GM19351 (cell line): Measurements from ENCODE around the gene CA9.

ENCODE experiments used
- ATAC-seq: cut with Tn5 transposase; IDR thresholded peaks from one replicate; pipeline ENCODE4 v1.9.1; 2021; ENCODE audit warnings: mild to moderate bottlenecking, moderate library complexity; ENCODE audit not compliant: unreplicated experiment

CA9 gene

DNA sequence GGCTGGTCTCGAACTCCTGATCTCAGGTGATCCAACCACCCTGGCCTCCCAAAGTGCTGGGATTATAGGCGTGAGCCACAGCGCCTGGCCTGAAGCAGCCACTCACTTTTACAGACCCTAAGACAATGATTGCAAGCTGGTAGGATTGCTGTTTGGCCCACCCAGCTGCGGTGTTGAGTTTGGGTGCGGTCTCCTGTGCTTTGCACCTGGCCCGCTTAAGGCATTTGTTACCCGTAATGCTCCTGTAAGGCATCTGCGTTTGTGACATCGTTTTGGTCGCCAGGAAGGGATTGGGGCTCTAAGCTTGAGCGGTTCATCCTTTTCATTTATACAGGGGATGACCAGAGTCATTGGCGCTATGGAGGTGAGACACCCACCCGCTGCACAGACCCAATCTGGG, 1.5 kb downstream of the CA9 start:
- ATAC-seq: no peak

DNA sequence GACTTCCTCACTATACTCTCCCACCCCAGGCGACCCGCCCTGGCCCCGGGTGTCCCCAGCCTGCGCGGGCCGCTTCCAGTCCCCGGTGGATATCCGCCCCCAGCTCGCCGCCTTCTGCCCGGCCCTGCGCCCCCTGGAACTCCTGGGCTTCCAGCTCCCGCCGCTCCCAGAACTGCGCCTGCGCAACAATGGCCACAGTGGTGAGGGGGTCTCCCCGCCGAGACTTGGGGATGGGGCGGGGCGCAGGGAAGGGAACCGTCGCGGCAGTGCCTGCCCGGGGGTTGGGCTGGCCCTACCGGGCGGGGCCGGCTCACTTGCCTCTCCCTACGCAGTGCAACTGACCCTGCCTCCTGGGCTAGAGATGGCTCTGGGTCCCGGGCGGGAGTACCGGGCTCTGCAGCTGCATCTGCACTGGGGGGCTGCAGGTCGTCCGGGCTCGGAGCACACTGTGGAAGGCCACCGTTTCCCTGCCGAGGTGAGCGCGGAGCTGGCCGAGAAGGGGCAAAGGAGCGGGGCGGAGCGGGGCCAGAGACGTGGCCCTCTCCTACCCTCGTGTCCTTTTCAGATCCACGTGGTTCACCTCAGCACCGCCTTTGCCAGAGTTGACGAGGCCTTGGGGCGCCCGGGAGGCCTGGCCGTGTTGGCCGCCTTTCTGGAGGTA, 2.1 kb downstream of the CA9 start:
- no peak for ATAC-seq

DNA sequence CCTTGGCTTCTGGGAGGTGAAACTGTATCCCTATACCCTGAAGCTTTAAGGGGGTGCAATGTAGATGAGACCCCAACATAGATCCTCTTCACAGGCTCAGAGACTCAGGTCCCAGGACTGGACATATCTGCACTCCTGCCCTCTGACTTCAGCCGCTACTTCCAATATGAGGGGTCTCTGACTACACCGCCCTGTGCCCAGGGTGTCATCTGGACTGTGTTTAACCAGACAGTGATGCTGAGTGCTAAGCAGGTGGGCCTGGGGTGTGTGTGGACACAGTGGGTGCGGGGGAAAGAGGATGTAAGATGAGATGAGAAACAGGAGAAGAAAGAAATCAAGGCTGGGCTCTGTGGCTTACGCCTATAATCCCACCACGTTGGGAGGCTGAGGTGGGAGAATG, 5.4 kb downstream of the CA9 start:
- no peak for ATAC-seq

DNA sequence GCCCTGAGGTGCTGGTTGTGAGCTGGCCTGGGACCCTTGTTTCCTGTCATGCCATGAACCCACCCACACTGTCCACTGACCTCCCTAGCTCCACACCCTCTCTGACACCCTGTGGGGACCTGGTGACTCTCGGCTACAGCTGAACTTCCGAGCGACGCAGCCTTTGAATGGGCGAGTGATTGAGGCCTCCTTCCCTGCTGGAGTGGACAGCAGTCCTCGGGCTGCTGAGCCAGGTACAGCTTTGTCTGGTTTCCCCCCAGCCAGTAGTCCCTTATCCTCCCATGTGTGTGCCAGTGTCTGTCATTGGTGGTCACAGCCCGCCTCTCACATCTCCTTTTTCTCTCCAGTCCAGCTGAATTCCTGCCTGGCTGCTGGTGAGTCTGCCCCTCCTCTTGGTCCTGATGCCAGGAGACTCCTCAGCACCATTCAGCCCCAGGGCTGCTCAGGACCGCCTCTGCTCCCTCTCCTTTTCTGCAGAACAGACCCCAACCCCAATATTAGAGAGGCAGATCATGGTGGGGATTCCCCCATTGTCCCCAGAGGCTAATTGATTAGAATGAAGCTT, 6.1 kb downstream of the CA9 start:
- no peak for ATAC-seq

DNA sequence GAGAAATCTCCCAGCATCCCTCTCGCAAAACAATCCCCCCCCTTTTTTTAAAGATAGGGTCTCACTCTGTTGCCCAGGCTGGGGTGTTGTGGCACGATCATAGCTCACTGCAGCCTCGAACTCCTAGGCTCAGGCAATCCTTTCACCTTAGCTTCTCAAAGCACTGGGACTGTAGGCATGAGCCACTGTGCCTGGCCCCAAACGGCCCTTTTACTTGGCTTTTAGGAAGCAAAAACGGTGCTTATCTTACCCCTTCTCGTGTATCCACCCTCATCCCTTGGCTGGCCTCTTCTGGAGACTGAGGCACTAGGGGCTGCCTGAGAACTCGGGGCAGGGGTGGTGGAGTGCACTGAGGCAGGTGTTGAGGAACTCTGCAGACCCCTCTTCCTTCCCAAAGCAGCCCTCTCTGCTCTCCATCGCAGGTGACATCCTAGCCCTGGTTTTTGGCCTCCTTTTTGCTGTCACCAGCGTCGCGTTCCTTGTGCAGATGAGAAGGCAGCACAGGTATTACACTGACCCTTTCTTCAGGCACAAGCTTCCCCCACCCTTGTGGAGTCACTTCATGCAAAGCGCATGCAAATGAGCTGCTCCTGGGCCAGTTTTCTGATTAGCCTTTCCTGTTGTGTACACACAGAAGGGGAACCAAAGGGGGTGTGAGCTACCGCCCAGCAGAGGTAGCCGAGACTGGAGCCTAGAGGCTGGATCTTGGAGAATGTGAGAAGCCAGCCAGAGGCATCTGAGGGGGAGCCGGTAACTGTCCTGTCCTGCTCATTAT, 6.8 kb downstream of the CA9 start:
- ATAC-seq: peak; percentile 83

DNA sequence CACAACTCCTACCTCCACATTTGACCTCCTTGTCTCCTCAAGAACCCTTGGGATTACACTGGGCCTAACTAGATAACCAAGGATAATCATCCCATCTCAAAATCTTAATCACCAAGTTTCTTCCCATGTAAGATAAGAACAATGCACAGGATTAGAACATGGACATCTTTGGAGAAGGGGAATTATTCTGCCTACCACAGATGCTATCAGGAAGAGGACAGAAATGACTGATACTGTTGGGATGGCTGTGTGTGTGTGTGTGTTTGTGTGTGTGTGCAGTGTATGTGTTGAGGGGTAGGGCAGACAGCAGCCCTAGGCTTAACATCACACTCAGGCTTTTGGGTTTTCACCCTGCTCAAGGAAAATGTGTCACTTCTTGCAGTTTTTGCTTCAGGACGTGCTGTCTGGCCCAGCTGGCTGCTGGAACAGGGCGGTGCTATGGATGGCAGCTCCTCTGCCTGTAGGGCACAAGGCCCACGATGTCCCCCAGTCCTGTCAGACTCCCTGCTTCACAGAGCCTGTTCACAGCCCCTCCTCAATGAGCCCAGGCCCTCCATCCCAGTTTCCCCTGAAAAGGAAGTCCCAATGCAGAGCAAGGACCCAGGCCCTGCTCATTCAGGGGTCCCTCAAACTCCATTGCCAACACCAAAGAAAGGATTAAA, 7.7 kb downstream of the CA9 start:
- ATAC-seq: no peak

DNA sequence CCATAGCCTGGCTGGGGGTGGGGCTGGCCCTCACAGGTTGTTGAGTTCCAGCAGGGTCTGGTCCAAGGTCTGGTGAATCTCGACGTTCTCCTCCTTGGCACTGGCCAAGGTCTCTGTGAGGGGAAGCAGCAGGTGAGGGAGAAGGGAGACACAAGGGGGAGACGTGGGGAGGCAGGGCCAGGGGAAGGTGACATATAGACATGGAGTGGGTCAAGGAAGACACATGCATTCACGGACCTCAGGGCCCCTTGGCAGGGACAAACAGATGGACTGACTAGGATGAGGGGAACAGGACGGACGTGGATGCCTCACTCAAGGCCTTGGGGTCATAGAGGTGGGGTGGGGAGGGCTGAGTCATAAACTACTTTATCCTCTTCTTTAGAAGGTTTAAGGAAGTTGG, 8.3 kb downstream of the CA9 start:
- no peak for ATAC-seq

DNA sequence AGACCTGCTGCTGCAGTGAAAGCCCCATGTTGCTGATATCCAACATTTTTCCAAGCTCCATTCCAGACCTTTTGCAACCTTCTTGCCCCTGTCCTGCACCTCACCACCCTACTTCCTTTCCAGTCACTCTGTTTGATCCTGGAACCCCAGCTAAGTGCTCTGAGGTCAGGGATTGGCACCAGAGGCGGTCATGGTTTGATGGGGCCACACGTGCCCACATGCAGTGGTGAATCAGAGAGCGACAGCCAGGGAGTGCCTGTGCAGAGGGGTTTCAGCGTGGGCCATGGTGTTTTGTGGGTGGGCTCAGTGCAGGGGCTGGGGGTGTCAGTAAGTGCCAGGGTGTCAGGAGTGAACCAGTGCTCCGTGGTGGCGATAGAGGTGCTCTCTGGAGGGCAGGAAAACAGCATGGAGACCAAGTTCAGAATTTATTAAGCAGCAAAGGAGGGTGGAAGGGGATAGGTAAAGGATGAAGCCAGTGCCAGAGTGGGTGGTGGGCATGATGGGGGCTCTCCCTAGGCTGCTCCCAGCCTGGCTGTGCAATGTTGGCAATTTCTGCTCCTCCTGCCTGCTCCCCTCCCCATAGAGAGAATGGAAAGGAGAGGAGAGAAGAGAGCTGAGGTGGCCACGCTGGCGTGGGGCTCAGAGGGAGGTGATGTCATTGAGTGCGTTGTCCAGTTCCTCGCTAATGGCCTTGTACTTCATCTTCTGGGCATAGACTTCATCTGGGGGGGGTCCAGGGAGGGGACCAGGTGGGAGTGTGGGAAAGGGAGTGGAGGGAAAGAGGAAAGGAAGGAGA, 9.0 kb downstream of the CA9 start:
- ATAC-seq: no peak

DNA sequence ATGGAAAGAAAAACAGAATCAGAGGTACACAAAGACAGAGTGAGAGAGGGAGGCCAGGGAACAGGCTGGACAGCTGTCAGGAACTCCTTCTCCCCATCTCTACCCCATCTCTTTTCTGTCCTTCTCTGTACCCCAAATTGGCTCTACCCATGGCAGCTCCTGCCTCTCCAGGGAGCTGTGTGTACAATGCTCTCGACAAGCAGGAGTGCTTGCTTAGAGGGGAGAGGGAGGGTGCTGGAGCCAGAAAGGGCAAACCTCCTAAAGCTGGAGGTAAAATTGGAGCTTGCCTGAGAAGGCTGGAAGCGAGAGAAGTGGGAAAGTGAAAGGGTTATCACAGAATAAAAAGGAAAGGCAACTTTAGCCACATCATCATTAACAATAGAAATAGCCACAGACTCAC, 9.6 kb downstream of the CA9 start:
- ATAC-seq: no peak

DNA sequence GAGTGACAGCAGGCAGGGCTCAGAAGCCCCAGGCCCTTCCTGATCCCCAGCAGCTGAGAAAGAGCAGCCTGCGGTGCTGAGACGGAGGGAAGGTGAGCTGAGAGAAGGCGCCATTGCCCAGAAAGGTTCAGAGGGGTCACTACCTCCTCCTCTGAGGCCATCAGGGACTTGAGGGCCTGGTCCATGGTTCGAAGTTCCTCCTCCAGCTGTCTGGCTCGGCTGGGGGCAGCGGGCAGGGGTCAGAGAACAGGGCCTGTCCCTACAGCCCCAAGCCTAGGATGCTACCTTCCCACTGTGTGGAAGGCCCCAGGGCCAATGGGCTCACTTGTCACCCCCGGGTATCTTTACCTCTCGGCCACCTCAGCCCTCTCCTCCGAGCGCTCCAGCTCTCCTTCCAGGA, 11.2 kb downstream of the CA9 start:
- ATAC-seq: no peak

DNA sequence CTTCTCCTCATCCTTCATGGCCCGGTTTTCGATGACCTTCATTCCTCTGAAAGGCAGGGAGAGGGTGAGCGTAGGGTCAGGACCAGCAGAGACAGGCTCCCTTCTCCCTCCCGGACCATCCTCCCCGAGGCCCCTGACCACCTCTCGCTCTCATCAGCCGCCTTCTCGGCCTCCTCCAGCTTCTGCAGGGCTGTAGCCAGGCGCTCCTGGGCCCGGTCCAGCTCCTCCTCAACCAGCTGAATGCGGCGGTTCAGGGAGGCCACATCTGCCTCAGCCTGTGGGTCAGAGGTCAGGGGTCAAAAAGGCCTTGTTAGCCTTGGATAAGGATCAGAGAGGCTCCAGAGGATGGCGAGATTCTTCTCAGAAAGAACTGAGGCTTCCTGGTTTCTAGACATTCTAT, 11.8 kb downstream of the CA9 start:
- ATAC-seq: no peak

DNA sequence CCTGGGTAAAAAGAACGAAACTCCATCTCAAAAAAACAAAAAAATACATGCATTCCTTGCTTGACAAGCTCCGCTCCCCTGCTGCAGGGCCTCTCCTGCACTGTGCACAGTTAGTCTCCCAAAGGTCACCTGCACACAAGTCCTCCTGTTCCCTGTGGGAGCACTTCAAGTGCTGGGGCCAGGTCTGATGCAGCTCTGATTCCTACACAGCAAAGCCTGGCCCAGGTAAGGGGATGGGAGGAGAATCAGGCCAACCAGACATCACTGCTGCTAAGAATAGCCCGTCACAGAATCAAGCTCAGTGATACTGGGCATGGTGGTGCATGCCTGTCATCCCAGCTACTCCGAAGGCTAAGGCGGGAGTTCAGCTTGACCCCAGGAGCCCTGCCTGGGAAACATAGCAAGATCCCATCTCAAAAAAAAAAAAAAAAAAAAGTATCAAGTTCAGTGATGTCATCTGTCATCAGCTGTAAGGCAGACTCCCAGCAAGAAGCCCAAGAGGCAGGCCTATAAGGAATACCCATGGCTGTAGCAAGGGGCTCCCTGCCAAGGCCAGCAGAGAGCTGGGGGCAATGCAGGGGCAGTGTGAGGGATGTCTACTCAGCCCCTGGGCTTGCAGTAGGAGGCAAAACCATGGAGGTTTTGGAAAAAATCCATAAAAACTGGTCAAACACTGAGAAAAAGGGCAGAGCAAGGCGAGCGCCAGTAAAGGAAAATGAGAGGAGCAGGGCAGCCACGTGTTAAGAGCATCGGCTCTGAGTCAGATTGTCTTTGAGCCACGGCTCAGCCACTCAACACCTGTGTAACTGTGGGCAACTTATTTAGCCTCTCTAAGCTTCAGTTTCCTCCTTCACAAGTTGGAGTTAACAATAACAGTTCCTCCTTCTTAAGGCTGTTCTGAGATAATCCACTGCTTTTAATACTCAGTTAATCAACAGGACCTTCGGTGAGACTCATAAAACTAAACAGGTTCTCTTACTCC, 12.8 kb downstream of the CA9 start:
- ATAC-seq: no peak

DNA sequence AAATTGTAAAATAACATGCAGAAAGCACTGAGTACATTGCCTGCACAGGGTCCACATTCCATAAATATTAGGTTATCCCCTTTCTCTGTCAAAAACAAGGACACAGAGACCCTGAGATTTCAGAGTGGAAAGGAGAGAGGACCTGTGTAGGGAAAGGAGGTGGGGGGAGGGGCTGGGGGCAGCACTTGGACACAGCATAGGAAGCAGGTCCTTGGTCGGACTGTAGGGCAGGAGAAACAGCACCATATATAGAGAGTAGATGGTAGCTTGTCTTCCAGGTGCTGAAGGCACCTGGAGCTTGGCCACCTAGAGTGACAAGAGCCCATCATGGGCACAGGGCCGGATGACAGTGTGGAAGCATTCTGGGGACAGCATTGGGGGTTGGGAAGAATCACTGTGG, 13.6 kb downstream of the CA9 start:
- no peak for ATAC-seq

DNA sequence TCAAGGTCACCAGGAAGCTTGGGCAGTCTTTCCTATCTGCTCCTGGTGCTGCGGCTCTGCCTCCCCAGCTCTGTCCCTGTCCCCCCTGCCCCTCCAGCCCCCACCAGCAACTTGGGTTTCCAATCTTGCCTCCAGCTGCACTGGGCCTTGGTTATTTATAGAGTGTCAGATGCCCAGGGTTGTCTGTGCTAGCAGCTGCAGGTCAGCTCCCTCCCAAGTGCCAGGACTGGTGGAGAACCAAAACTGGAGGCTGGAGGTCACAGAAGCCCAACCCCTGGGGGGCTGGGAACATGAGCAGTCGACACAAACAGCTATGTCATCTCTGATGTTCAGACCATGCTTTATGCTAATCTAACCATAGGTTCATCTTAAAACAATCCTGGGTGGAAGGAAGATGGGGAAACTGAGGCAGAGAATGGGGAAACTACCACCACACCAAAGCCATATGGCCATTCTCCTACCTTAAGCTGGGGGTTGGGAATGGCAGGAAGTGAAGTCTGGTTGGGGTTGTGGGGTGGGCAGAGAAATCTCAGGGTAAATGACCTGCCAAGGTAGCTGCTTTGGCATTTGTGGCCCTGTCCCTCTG, 14.3 kb downstream of the CA9 start:
- ATAC-seq: no peak

DNA sequence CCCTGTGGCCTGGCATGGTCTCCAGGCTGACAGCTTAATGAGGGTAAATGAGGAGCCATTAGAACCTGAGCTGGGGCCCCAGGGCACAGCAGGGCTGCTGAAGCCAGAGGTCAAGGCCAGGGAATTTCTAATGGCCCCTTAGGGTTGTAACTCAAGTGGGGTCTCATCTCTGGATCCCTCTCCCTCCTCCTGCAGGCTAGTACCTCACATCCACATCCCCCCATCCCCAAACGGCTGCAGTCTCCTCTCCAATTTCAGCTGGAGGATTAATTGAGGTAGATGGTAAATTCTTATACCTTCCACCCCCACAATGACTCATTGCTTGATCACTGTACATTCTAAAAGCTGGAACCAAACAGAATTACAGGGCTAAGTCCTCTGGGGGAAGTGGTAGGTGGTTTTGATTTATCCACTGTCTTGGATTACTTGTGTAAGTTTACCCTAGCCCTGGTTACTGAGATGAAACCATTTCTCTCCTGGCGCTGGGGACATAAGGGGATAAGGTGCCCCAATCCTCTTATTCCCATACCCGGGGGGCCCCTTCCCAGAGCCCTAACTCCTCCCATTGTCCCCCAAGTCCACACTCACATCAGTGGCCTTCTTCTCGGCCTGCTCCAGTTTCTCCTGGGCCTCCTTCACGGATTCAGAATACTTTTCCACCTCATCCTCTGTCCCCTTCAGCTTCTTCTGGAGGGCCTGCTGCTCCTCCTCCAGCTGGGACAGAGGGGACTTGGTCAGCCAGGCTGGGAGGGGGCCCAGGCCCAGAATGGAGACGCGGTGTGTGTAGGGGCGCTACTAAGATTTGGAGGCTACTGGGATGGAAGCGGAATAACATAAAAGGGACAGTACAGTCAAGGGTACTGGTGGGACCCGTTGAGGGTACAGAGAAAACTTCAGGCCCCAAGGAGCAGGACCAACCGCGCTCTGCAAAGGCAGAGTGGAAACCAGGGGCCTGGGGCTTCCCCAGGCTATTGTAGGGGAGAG, 15.1 kb downstream of the CA9 start:
- no peak for ATAC-seq

DNA sequence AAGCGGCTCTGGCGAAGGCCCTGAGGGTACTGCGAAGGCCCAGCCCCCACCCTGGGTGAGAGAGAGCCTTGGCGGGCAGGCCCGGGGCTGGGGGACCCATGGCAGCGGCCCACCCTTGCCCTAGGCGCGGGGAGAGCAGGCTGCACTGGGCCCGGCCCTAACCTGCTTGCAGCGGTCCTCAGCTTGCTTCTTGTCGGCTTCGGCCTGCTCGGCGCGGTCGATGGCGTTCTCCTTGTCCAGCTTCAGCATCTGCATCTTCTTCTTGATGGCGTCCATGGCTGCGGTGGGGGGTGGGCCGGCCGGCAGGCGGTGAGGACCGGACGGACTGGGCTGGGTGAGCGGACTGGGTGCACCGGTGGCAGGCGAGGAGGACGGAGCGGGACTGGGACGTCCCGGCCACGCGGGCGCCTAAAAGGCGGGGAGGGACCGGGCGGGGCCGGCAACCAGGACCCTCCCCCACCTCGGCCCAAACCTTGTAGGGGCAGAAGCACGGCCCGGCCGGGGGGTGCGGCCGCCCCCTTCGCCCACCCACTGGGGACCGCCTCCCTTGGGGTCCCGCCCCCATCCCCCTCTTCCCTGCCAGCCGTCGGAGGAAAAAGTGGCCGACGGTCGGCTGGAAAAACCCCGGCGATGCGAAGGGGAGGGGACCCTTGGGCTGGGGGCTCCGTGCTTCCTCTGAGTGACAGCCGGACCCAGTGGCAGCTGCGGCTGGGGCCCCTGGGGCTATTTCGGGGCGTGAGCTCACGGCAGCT, 16.0 kb downstream of the CA9 start, which contains the start of gene TPM2:
TPM2 (minus strand) TSS at position 384 of the 752 bp plus-strand sequence; CDS start at position 276, 108 bp downstream.
- ATAC-seq: no peak

DNA sequence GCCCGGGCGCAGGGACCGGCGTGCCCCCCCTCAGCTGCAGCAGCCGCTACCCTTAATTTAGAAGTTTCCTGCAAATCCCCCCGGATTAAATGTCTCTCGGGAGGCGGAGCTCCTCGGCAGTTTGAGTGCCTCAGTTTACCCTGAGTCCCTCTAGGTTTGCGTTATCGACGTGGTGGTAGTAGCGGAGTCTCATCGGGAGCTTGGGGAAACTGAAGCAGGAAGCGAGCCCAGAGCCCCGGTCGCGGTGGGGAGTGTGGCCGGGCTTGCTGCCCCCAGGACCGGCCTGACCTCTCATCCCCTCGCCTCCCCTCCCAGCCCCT, 16.5 kb downstream of the CA9 start:
- ATAC-seq: no peak
